Stimulated activated CD4-positive, alpha-beta T cell treated with anti-CD3 and anti-CD28 coated beads, Interleukin-2, amount 100 ng/mL, for 48 hours (primary cell): Measurements from ENCODE around the gene TNFRSF6B.
A peak's percentile ranks its signal among the peaks of the same experiment; 100 is the strongest.
"Not testable (repeated sequence)": the region's sequence is repeated elsewhere in the genome, so short reads cannot be mapped to it uniquely, and the experiment has no call there.

Experiments
- DNase-seq, 2 donors: peaks; one replicate each; pipeline ENCODE4 v3.0.0-alpha.2; 2020

The TNFRSF6B gene

DNA sequence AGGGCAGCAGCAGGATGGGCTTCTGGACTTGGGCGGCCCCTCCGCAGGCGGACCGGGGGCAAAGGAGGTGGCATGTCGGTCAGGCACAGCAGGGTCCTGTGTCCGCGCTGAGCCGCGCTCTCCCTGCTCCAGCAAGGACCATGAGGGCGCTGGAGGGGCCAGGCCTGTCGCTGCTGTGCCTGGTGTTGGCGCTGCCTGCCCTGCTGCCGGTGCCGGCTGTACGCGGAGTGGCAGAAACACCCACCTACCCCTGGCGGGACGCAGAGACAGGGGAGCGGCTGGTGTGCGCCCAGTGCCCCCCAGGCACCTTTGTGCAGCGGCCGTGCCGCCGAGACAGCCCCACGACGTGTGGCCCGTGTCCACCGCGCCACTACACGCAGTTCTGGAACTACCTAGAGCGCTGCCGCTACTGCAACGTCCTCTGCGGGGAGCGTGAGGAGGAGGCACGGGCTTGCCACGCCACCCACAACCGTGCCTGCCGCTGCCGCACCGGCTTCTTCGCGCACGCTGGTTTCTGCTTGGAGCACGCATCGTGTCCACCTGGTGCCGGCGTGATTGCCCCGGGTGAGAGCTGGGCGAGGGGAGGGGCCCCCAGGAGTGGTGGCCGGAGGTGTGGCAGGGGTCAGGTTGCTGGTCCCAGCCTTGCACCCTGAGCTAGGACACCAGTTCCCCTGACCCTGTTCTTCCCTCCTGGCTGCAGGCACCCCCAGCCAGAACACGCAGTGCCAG, at the start of gene TNFRSF6B:
TSS of gene TNFRSF6B (plus strand) at position 25 of the 729 bp plus-strand sequence. CDS start at position 141, 116 bp downstream.
- DNase-seq: no peak

DNA sequence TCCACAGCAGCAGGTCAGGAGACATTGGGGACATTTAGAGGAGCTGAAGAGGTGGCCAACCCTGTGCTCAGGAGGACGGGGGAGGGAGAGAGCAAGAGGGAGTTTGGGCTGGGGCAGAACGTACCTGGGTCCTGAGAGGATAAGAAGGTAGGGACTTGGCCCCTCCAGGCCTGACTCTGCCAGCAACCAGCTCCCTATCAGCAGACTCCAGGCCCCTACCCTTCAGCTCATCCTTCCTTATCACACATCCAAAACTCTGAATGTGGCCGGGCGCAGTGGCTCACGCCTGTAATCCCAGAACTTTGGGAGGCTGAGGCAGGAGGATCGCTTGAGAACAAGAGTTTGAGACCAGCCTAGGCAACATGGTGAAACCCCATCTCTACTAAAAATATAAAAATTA, 48.3 kb upstream of the TNFRSF6B start:
- no peak for DNase-seq

- no peak for DNase-seq
These were observed 47.4 kb upstream of the TNFRSF6B start for GRCh38 chr20:63648895-63649589.

DNA sequence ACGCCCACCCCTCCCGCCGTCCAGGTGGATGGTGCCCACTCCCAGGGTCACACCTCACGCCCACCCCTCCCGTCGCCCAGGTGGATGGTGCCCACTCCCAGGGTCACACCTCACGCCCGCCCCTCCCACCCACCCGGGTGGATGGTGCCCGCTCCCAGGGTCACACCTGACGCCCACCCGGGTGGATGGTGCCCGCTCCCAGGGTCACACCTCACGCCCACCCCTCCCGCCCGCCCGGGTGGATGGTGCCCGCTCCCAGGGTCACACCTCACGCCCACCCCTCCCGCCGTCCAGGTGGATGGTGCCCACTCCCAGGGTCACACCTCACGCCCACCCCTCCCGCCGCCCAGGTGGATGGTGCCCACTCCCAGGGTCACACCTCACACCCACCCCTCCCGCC, 46.0 kb upstream of the TNFRSF6B start:
- not testable (repeated sequence) for DNase-seq

DNA sequence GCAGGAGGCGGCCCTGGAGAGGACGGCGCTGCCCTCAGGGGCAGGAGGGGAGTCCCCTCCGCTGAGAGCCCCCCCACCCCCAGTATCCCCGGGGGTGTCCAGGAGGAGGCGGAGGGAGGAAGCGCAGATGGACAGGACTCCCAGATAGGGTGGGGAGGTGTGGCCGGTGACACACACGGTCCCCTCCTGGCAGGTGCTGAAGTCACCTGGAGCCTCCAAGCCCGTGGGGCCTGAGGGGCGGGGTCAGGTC, 44.6 kb upstream of the TNFRSF6B start:
- no peak for DNase-seq

- no peak for DNase-seq
These were observed 44.1 kb upstream of the TNFRSF6B start for GRCh38 chr20:63652192-63652980.

- peak; percentile 52 to 64 for DNase-seq
These were observed 43.1 kb upstream of the TNFRSF6B start, which contains the start of gene STMN3 for GRCh38 chr20:63653041-63653973. STMN3 (minus strand) TSS chr20:63653424; CDS start chr20:63653345, 79 bp downstream.

DNA sequence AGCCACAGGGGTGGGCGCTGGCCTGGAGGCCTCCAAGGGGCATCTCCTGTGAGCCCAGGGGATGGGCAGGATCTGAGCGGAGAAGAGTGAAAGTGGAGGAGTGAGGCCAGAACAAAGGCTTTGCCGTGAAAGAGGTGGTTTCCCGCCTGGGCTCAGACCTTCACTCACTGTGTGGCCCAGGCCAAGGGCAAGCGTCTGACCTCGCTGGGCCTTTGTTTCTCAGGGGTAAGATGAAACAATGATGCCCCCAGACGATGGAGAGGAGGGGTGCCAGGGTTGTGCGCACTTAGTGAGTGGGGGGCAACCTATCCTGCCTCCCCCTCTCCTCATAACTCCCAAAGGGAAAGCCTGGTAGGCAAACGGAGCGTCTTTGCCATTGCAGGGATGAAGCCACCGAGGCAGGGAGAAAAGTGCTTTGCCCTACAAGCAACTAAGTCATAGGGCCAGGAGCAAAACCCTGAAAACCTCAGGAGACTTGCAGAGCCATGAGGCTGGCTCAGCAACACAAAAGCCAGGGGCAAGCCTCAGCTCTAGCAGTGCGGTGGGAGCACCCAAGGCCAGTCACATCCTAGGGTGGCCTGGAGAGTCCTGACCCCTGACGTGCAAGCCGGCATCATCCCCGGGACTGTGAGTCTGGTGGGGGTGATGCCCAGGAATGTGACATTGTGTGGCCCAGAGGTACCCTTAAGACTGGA, 42.3 kb upstream of the TNFRSF6B start:
- DNase-seq: no peak

GRCh38 chr20:63655249-63655648, 41.2 kb upstream of the TNFRSF6B start:
- no peak for DNase-seq

DNA sequence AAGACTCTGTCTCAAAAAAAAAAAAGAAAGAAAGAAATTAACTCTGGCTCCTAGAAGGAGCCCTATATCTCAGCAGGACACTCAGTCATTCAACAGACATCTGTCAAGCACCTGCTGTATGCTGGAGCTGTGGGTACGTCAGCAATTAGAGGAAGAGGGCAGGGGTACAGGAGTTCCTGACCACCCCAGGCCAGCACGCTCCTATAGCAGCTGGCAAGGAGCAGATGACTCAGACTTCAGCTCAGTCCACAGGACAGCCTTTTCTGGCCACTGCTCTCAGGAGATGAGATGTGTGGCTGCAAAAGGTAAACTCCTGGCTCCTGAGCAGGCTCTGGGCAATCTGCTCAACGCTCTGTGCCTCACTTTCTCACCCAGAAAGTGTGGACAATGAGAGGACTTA, 40.0 kb upstream of the TNFRSF6B start:
- DNase-seq: no peak

- no peak for DNase-seq
These were observed 39.1 kb upstream of the TNFRSF6B start for GRCh38 chr20:63657260-63657936.

DNA sequence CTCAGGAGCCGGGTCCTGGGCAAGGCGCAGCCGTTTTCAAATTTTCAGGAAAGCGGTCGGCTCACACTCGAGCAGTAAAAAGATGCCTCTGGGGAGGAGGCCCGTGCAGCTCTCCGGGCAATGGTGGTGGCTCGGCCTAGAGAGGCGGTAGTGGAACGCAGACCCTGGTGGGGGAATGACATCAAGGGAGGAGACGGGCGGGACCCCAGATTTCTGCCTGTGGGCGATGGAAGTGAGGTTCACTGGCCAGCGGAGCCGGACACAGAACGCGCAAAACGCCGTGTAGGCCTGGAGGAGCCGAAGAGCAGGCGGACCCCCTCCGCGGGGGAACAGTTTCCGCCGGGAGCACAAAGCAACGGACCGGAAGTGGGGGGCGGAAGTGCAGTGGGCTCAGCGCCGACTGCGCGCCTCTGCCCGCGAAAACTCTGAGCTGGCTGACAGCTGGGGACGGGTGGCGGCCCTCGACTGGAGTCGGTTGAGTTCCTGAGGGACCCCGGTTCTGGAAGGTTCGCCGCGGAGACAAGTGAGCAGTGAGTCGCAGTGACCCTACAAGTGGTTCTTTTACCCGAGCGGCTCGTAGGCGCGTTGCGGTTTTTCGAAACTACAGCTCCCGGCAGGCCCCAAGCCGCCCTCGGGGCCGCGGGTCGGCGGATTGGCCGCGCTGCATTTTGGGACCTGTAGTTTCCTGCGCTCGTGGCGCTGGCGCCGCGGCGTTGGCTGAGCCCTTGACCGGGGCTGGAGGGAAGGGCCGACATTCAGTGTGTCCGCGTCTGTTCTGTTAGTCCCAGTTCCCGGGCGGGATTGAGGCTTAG, 38.3 kb upstream of the TNFRSF6B start, which contains the start of gene RTEL1:
TSS of gene RTEL1 (plus strand) at position 376 of the 812 bp plus-strand sequence. CDS start 1,091 bp downstream, outside the sequence.
- peak; percentile 89 to 91 for DNase-seq

- no peak for DNase-seq
These were observed 37.7 kb upstream of the TNFRSF6B start for GRCh38 chr20:63658749-63659187.

DNA sequence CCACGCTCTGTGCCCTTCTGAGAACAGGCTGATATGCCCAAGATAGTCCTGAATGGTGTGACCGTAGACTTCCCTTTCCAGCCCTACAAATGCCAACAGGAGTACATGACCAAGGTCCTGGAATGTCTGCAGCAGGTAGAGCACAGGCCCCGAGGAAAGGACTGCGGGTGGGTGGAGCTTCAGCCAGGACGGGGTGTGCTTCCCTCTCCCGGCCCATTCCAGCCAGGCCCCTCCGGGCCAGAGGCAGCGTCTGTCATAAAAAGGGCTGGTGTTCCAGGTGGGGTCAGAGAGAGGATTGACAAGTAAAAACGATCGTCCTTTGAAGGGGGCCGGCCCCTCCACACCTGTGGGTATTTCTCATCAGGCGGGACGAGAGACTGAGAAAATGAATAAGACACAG, 37.1 kb upstream of the TNFRSF6B start:
- no peak for DNase-seq

GRCh38 chr20:63660174-63660573, 36.3 kb upstream of the TNFRSF6B start:
- DNase-seq: not testable (repeated sequence)

GRCh38 chr20:63660622-63661021, 35.8 kb upstream of the TNFRSF6B start:
- DNase-seq: no peak

DNA sequence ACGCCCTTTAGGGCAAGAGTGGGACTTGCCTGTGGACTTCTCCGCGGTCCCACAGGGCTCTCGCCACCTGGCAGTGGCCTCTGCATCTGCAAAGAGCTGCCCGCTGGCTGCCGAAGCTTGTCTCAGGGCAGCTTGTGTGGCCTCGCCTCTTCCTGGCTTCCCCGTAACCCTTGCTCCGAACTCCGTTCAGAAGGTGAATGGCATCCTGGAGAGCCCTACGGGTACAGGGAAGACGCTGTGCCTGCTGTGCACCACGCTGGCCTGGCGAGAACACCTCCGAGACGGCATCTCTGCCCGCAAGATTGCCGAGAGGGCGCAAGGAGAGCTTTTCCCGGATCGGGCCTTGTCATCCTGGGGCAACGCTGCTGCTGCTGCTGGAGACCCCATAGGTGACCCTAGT, 35.3 kb upstream of the TNFRSF6B start:
- DNase-seq: no peak

GRCh38 chr20:63661959-63662812, 34.3 kb upstream of the TNFRSF6B start:
- no peak for DNase-seq

GRCh38 chr20:63662813-63663189, 33.7 kb upstream of the TNFRSF6B start:
- no peak for DNase-seq
